ENCODE results near the gene RALGDS.

Gene RALGDS

GRCh38 chr9:133051281-133051900 is 69.6 kb downstream of the RALGDS start:
- no peak for DNase-seq (ENCODE audit: low spot score)

GRCh38 chr9:133050781-133051180 is 70.3 kb downstream of the RALGDS start:
- DNase-seq (ENCODE audit: low spot score), result no peak

- no peak for DNase-seq (ENCODE audit: low spot score)
Measured at GRCh38 chr9:133050142-133050541, 70.9 kb downstream of the RALGDS start.

GRCh38 chr9:133049043-133049442 is 72.0 kb downstream of the RALGDS start:
- DNase-seq (ENCODE audit: low spot score), result no peak

GRCh38 chr9:133048595-133048994 is 72.4 kb downstream of the RALGDS start:
- DNase-seq (ENCODE audit: low spot score), result peak; percentile 57

All from NAMALWA (cell line).